ENCODE data around the gene GALNT1. TPM values are rescaled to one million over a fixed set of nuclear protein-coding genes. Genes with fewer than 3 reads are reported as not detected.
"Not testable (repeated sequence)": the region's sequence is repeated elsewhere in the genome, so short reads cannot be mapped to it uniquely, and the experiment has no call there.

Gene GALNT1
- total RNA-seq, result 261 and 293 TPM in 2 replicates

DNA sequence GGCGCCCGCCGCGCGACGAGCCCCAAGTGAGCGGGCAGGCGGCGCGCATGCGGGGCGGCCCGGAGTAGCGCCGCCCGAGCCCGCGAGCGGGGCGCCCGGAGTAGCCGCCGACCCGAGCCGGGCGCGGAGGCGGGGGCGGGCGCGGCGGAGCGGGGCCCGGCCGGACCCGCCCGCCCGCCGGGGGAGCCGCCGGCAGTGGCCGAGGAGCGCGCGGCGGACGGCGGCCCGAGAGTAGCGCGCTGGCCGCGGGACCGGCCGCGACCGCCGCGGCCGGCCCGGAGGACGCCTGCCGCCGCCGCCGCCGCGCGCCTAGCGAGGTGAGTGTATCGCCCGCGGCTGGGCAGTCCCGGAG lies at the start of gene GALNT1:
Gene GALNT1, plus strand, starts transcription at position 195 of the 352 bp plus-strand sequence. CDS start 72,923 bp downstream, outside the sequence.
- DNase-seq (ENCODE audit: low read depth, low spot score), result no peak

- no peak for DNase-seq (ENCODE audit: low read depth, low spot score)
Observed at GRCh38 chr18:35533916-35534405, 47.6 kb upstream of the GALNT1 start.

GRCh38 chr18:35535297-35535696 lies 46.2 kb upstream of the GALNT1 start:
- no peak for DNase-seq (ENCODE audit: low read depth, low spot score)

DNA sequence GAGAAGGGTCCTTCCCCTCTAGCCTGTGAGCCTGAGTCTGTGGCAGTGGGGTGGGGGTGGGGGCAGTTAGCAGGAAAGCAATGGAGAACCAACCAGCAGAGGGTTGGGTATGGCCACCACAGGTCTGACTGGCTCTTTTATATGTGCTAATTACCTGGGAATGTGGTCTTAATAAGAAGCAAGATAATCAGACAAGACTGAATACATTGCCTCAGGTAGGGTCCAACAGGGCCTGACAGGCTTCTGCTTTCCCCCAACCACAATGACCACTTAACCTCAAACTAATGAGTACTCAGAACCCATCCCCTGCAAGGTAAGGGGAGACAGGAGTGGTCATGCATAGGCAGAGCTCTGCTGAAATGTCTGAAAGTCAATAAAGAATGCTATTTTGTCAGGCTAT lies 39.2 kb upstream of the GALNT1 start:
- no peak for DNase-seq (ENCODE audit: low read depth, low spot score)

DNA sequence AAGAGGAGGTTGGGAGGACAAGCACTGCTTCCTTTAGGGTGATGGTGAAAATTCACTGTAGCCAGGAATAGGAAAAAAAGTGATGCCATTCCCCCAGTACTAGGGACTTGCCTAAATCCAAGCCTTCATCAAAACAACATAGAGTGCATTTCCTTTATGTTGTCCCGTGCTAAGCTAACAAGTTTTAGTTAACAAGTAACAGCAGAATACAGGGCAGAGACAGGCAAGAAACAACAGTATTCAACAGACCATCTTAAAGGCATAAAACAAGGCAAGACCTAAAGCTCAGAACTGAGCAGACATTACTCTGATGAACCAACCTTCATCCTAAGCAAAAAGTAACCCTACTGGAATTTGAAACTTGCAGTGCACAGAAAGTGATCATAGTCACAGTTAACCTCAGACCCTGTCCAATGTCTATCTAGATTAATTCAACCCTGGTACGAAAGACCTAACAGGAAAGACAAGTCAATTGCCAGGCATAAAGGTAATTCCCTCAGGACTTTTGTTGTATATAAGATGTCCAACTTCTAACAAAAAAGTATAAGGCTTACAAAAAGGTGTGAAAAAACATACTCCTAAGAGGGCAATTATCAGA lies 34.4 kb upstream of the GALNT1 start:
- no peak for DNase-seq (ENCODE audit: low read depth, low spot score)

DNA sequence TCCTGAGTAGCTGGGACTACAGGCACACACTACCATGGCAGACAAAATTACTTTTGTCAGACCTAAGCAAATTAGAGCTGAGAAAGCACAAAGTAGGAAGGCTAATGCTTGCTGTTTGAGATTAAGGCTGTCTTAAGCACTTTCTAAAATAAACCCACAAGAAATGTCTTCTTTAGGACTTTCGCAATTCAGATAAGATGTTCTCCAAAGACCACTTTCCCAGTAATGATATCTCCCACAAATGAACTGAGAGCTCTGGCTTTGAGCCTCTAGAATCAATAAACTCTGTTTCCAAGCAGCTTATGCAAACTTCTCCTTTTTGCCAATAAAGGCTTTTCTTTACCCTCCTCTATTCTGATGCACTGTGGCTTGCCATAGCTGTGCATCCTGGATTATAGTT lies 32.0 kb upstream of the GALNT1 start:
- DNase-seq (ENCODE audit: low read depth, low spot score), result no peak

DNA sequence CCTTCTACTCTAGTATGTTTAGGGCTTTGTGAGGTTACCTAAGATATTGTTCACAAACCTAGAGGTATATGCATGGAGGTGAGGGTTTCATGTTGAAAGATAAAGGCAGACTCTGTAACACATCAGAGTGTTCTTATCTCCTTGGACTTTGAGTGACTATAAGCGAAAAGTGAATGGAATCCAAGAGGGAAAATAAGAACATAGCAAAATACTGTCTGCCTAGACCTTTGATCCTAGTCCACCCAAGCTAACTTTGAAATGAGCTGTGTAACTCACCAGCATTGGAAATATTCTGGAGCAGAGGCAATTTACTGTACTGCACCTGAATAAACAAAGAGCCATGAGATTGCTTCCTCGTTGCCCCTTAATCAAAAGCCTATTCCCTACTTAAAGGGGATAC lies 28.2 kb upstream of the GALNT1 start:
- no peak for DNase-seq (ENCODE audit: low read depth, low spot score)

- not testable (repeated sequence) for DNase-seq (ENCODE audit: low read depth, low spot score)
Observed at GRCh38 chr18:35555538-35555937, 26.0 kb upstream of the GALNT1 start.

DNA sequence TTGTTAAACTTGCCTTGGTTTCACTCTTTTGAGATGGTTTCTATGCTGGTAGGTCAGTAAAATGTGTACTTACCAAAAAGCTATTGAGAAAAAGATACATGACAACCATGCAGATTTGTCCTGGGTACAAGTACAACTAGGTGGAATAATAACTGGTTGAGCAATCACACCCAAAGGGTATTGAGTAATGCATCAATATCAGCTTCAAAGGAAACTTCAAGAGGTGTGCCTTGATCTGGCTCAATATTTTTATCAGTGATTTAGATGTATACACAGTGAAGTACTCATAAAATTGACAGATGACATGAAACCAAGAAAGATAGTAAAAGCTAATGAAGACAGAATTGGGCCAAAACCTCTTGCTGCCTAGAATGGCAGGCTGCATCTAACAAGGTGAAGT lies 21.7 kb upstream of the GALNT1 start:
- no peak for DNase-seq (ENCODE audit: low read depth, low spot score)

DNA sequence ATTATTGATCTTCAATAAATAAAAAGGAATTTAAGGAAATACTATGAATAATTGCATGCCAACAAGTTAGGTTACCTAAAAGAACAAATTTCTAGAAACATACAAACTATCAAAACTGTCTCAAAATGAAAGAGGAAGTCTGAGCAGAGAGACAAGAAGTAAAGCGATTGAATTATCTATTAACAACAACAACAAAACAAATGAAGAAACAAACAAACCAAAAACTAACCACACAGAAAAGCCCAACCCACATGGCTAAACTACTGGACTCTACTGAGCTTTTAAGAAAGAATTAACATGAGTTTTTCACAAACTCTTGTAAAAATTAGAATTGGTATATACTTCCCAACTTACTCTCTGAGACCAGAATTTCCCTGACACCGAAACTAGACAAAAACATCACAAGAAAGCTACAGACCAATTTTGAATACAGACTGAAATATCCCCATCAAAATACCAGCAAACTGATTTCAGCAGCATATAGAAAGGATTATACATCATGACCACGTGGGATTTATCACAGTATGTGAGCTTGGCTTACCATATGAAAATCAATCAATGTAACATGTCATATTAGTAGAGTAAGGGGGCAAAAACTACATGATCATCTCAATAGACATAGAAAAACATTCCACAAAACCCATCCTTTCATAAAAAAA lies 16.6 kb upstream of the GALNT1 start:
- DNase-seq (ENCODE audit: low read depth, low spot score), result no peak

DNA sequence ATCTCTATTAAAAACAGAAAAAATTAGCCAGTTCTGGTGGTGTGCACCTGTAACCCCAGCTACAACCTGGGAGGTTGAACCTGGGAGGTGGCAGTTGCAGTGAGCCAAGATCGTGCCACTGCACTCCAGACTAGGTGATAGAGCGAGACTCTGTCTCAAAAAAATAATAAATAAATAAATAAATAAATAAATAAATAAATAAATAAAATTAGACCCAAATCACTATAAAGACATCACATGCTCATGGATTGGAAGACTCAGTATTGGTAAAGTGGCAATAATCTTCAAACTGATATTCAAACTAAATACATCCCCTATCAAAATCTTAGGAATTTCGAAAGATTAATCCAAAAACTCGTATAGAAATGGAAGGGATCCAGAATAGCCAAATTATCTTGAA lies 15.5 kb upstream of the GALNT1 start:
- no peak for DNase-seq (ENCODE audit: low read depth, low spot score)

DNA sequence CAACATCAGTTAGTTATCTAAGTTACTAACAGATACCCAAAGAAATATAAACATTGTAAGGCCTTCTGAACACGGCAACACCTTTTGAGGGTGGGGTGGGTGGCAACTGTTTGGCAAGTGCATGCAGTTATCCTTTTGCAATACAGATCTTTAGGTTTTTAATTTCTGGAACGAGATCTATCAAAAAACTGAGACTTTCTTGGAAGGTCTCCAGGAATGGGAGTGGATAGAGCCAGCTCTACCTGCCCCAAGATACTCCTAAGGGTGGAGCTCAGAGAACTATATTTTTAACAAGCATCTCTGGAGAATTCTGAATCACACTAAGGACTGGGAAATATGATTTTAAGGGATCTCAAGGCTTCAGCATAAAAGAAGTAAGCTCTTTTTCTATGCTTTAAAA lies 11.4 kb upstream of the GALNT1 start:
- DNase-seq (ENCODE audit: low read depth, low spot score), result no peak

- DNase-seq (ENCODE audit: low read depth, low spot score), result no peak
Observed at GRCh38 chr18:35571138-35571537, 10.4 kb upstream of the GALNT1 start.

GRCh38 chr18:35572644-35573043 lies 8.9 kb upstream of the GALNT1 start:
- no peak for DNase-seq (ENCODE audit: low read depth, low spot score)

DNA sequence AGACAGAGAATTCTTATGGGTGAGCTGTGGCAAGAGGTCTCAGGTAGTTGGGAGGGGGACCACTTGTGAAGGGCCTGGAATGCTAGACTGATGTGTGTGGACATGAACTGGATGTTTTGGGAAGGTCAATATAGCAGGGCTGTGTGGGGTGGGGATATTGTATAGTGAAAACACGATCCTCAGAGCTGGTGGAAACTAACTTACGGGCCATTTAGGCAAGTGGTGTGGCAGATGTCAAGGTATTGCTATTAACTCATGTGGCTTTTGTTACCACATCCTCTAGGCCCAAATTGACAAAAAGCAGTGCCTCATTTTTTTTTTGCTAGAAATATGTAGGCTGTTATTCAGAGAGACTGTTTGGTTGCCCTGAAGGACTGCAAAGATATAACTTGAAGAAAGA lies 8.0 kb upstream of the GALNT1 start:
- no peak for DNase-seq (ENCODE audit: low read depth, low spot score)

DNA sequence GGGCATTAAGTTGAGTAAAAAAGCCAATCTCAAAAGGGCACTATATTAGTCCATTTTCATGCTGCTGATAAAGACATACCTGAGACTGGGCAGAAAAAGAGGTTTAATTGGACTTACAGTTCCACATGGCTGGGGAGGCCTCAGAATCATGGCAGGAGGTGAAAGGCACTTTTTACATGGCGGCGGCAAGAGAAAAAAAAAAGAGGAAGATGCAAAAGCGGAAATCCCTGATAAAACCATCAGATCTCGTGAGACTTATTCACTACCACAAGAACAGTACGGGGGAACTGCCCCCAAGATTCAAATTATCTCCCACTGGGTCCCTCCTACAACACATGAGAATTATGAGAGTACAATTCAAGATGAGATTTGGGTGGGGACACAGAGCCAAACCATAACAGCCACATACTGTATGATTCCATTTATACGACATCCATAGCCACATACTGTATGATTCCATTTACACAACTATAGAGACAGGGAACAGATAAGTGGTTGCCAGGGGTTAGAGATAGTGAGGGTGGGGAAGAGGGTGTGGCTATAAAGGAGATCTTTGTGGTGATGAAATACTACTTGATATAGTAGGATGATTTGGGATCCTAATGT lies 5.2 kb upstream of the GALNT1 start:
- DNase-seq (ENCODE audit: low read depth, low spot score), result not testable (repeated sequence)

- DNase-seq (ENCODE audit: low read depth, low spot score), result no peak
Observed at GRCh38 chr18:35577045-35577848, 4.3 kb upstream of the GALNT1 start.

GRCh38 chr18:35578481-35578880 lies 3.1 kb upstream of the GALNT1 start:
- no peak for DNase-seq (ENCODE audit: low read depth, low spot score)

- DNase-seq (ENCODE audit: low read depth, low spot score), result no peak
Observed at GRCh38 chr18:35578936-35579335, 2.6 kb upstream of the GALNT1 start.

- no peak for DNase-seq (ENCODE audit: low read depth, low spot score)
Observed at GRCh38 chr18:35580701-35581539, 620 bp upstream of the GALNT1 start.
